Prostate gland (tissue), 2 donors: ENCODE results near the gene PBX4. TPM values are rescaled to one million over a fixed set of nuclear protein-coding genes. Genes with fewer than 3 reads are reported as not detected.
A peak's percentile ranks its signal among the peaks of the same experiment; 100 is the strongest.

Experiments used
- DNase-seq: peaks from one replicate; pipeline ENCODE4 v3.0.0-alpha.2; 2019; ENCODE audit warnings: low spot score
- H3K27ac ChIP-seq, 2 donors: fragments of 200-600 bp; sonication (generic); 2 replicates each; pipeline ENCODE4 v1.5.1; 2017 to 2019
- H3K27me3 ChIP-seq: fragments of 200-600 bp; sonication (generic); replicated peaks from 2 replicates; pipeline ENCODE4 v1.5.1; 2019; ENCODE audit not compliant: insufficient read depth
- H3K36me3 ChIP-seq, 2 donors: fragments of 200-600 bp; sonication (generic); 1 replicate in 1 of 2; 2 replicates in 1 of 2; pipeline versions ENCODE4 v1.5.1 to v1.8.1; 2017 to 2019
- H3K4me1 ChIP-seq: fragments of 200-600 bp; sonication (generic); replicated peaks from 2 replicates; pipeline ENCODE4 v1.5.1; 2019
- H3K4me3 ChIP-seq, 2 donors: fragments of 200-600 bp; sonication (generic); 2 replicates each; pipeline ENCODE4 v1.5.1; 2017 to 2019
- H3K9me3 ChIP-seq: fragments of 200-600 bp; sonication (generic); 2 replicates; pipeline ENCODE4 v1.5.1; 2017
- POLR2A ChIP-seq: fragments of 450-650 bp; IDR thresholded peaks from one replicate; pipeline ENCODE4 v1.6.1; 2016; ENCODE audit warnings: antibody characterized with exemption, mild to moderate bottlenecking
- POLR2AphosphoS5 ChIP-seq: sonication (generic); formaldehyde crosslinking; IDR thresholded peaks from one replicate; pipeline ENCODE4 v1.6.1; 2017; ENCODE audit warnings: antibody characterized with exemption
- WGBS: methylation state at CpG from one replicate; pipeline ENCODE4 v1.1.5; 2018; 5-methylcytosine and 5-hydroxymethylcytosine counted together
- intact Hi-C: fragments of 100-400 bp; cut with DNase I; formaldehyde crosslinking; loops from one replicate; pipeline ENCODE4 v1.14.2; 2022
- total RNA-seq, 2 donors: library from RNA; depleted of rRNA; stranded (reverse); fragments of >200 nt; gene quantifications; one replicate each; pipeline ENCODE4 v1.1.0, GENCODE V29; 2016
- TF ChIP-seq, protein P1 (sequence below), 4 experiments: fragments of 200-600 bp in 2 of 4; fragments of 450-650 bp in 2 of 4; sonication (generic) in 2 of 4; IDR thresholded peaks; 1 replicate in 3 of 4; 2 replicates in 1 of 4; pipeline ENCODE4 v1.5.1; 2016 to 2019; ENCODE audit warnings: antibody characterized with exemption in 4 of 4, mild to moderate bottlenecking in 2 of 4, moderate library complexity in 2 of 4

The PBX4 gene
- total RNA-seq, 2 donors from 2014 or later, result 2.6 to 10.6 TPM

DNA sequence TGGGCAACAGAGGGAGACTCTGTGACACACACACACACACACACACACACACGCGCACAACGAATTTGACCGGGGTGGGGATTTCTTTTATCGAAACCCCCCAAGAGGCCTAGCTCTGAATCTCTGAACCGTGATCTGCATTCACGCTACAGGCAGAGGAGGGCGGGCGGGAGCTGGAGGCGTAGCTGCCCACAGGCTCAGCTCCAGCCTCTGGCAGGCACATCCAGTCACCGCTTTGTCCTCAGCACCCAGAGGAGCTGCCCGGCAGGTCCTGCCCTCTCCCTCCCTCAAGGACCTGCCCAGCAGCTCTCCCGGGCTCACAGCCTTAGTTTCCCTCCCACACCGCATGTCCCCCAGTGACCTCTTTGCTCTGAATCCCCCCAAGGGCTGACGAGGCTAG, 60.4 kb downstream of the PBX4 start:
- no peak for DNase-seq
- no peaks in the 10 kb centered on the region for H3K36me3 ChIP-seq
- H3K27ac ChIP-seq, result no peak overlapping the region
- no peaks in the 10 kb centered on the region for H3K27me3 ChIP-seq
- intact Hi-C loops, result no loop called here
- no peak overlapping the region for H3K4me3 ChIP-seq
- TF ChIP-seq POLR2AphosphoS5, result no peak
- no peak for TF ChIP-seq POLR2A
- TF ChIP-seq, protein P1, sequence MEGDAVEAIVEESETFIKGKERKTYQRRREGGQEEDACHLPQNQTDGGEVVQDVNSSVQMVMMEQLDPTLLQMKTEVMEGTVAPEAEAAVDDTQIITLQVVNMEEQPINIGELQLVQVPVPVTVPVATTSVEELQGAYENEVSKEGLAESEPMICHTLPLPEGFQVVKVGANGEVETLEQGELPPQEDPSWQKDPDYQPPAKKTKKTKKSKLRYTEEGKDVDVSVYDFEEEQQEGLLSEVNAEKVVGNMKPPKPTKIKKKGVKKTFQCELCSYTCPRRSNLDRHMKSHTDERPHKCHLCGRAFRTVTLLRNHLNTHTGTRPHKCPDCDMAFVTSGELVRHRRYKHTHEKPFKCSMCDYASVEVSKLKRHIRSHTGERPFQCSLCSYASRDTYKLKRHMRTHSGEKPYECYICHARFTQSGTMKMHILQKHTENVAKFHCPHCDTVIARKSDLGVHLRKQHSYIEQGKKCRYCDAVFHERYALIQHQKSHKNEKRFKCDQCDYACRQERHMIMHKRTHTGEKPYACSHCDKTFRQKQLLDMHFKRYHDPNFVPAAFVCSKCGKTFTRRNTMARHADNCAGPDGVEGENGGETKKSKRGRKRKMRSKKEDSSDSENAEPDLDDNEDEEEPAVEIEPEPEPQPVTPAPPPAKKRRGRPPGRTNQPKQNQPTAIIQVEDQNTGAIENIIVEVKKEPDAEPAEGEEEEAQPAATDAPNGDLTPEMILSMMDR (IDR thresholded peaks at IDR 0.05), result no peak
- H3K9me3 ChIP-seq, result no peaks in the 10 kb centered on the region
- no peaks in the 10 kb centered on the region for H3K4me1 ChIP-seq
- WGBS, result 82% methylated on average over 15 of the region's 15 CpGs

DNA sequence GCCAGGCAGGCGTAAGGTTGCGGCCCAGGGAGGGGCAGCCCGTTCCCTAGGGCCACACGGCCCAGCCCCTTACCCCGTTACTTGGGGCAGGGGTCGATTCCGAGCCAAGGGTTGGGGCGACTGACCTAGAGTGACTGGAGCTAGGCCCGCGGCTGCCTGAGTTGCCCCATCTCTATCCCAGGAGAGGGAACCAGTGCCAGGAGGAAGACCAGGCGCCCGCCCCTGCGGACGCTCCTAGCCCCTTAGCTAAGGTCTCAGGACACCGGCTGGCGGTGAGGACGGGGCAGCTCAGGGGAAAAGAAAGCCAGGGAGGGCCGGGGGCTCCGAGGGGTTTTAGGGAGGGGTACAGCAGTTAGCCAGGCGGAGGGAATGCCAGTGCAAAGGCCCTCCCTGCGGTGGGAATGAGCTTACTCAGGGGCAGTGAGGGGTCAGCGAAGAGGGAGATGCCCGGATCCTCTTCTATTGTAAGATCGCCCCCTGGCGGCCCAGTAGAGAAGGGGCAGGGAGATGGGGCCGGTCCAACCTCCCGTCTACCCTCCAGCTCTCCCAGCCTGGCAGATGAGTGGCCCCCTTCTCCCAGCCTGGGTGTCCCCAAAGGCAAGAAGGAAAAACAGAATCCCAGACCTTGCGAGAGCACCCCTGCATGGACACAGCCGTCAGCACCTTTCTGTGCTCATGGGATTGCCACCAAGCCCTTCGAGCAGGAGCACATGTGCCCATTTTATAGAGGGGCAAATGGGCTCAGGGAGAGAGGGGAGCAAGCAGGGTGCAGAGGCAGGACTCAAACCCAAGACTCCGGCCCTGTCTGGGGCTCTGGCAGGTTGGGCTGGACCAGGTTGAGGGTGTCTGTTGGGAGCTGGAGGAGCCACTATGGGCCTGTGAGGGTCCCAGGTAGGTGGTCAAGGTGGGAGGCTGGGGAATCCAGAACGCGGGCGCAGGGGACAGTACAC, 64.1 kb downstream of the PBX4 start:
- WGBS, result 69% methylated on average over 34 of the region's 34 CpGs
- H3K4me1 ChIP-seq, result no peaks in the 10 kb centered on the region
- intact Hi-C loops, result no loop called here

DNA sequence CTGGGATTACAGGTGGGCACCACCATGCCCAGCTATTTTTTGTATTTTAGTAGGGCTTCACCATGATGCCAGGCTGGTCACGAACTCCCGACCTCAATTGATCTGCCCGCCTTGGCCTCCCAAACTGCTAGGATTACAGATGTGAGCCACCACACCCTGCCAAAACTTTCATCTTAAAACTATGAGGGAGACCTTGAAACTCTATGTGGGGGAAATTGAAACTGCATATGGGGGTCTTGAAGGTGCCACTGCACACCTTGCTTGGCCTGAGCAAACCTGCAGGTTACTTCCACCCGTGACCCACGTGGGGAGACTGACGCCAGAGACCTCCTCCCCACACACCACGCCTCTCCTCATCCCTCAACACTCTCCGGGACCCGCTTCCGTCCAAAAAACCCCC, 64.8 kb downstream of the PBX4 start:
- TF ChIP-seq POLR2AphosphoS5 (no peak), POLR2A (no peak)
- TF ChIP-seq, protein P1 (IDR thresholded peaks at IDR 0.05), result no peak
- Histone ChIP-seq H3K27ac (no peak overlapping the region), H3K4me3 (no peak overlapping the region), H3K4me1 (no peaks in the 10 kb centered on the region), H3K27me3 (peaks cover 2% of the 10 kb centered on the region), H3K9me3 (no peaks in the 10 kb centered on the region), H3K36me3 (no peaks in the 10 kb centered on the region)
- 91% methylated on average over 10 of the region's 10 CpGs for WGBS
- DNase-seq, result no peak
- intact Hi-C loops, result no loop called here

More for the DNA sequence above, 64.1 kb downstream of the PBX4 start:
- Histone ChIP-seq H3K4me3 (no peak overlapping the region), H3K9me3 (no peaks in the 10 kb centered on the region), H3K27ac (no peak overlapping the region), H3K27me3 (peaks cover 2% of the 10 kb centered on the region), H3K36me3 (no peaks in the 10 kb centered on the region)
- TF ChIP-seq POLR2A (no peak), POLR2AphosphoS5 (no peak)
- TF ChIP-seq, protein P1 (IDR thresholded peaks at IDR 0.05), result peak in 3 of 4 experiments; percentile 39 to 56 (median 52)
- no peak for DNase-seq

DNA sequence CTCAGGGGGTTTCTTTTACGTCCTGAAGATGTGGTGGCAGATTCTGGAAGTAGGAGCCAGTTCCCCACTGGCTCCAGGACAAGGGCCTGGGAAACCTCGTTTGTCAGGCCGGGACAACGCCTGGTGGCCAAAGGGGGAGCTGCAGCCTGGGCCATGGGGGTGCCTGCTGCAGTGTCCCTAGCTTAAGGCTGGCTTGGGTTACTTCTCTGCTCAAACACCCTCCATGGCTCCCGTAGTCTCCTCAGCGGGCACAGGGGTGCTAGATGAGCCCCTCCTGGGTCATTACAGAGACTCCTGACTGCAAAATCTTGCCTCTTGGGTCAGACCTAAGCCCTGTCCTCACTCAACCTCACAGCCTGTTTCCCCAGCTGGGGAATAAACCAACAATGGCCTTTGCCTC, 65.7 kb downstream of the PBX4 start:
- intact Hi-C loops, result no loop called here
- no peaks in the 10 kb centered on the region for H3K9me3 ChIP-seq
- no peak overlapping the region for H3K4me3 ChIP-seq
- H3K4me1 ChIP-seq, result no peaks in the 10 kb centered on the region
- peaks cover 2% of the 10 kb centered on the region for H3K27me3 ChIP-seq
- 49% methylated on average over 6 of the region's 6 CpGs for WGBS
- DNase-seq, result no peak
- H3K27ac ChIP-seq, result no peak overlapping the region
- no peaks in the 10 kb centered on the region for H3K36me3 ChIP-seq
- TF ChIP-seq POLR2AphosphoS5 (no peak), POLR2A (no peak)
- TF ChIP-seq, protein P1 (IDR thresholded peaks at IDR 0.05), result peak in 2 of 4 experiments; percentile 25 to 44

DNA sequence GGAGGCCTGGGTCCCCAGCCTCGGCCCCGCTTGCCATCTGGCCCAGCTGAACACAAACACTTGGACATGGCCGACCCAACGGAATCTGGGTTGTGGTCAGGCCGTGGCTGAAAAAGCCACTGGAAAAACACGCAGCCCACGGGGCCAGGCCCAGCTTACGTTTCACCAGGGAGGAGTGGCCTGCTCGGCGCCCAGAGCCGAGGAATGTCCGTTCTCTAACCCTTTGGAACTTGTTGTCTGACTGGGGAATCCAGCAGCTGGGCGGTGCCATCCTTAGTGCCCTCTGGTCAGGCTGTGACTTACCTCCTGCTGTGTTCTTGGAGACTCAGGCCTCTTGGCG, 66.7 kb downstream of the PBX4 start:
- Histone ChIP-seq H3K36me3 (no peaks in the 10 kb centered on the region), H3K27ac (no peak overlapping the region), H3K4me1 (no peaks in the 10 kb centered on the region), H3K9me3 (no peaks in the 10 kb centered on the region), H3K4me3 (no peak overlapping the region), H3K27me3 (peaks cover 2% of the 10 kb centered on the region)
- TF ChIP-seq POLR2A (no peak), POLR2AphosphoS5 (no peak)
- TF ChIP-seq, protein P1 (IDR thresholded peaks at IDR 0.05), result no peak
- intact Hi-C loops, result no loop called here
- DNase-seq, result no peak
- 67% methylated on average over 14 of the region's 14 CpGs for WGBS
